NOMO-1 treated with dmso at 0.1 percent for 144 hours (cell line): ENCODE results near the gene NUMBL.
"Not testable (repeated sequence)": the region's sequence is repeated elsewhere in the genome, so short reads cannot be mapped to it uniquely, and the experiment has no call there.

Experiments used
- DNase-seq: peaks from one replicate; lab custom pipeline; 2025; ENCODE audit not compliant: unreplicated experiment; lab: John Stamatoyannopoulos, UW

NUMBL gene

GRCh38 chr19:40632311-40633036, 58.0 kb downstream of the NUMBL start:
- DNase-seq: no peak

- no peak for DNase-seq
Observed at GRCh38 chr19:40630571-40631160, 59.8 kb downstream of the NUMBL start.

- DNase-seq: no peak
Observed at GRCh38 chr19:40629346-40629745, 61.1 kb downstream of the NUMBL start.

- no peak for DNase-seq
Observed at GRCh38 chr19:40627486-40628279, 62.8 kb downstream of the NUMBL start.

- no peak for DNase-seq
Observed at GRCh38 chr19:40626918-40627317, 63.5 kb downstream of the NUMBL start.

- DNase-seq: no peak
Observed at GRCh38 chr19:40625406-40626120, 64.9 kb downstream of the NUMBL start.

GRCh38 chr19:40624369-40625153, 65.9 kb downstream of the NUMBL start:
- not testable (repeated sequence) for DNase-seq

GRCh38 chr19:40623403-40624251, 66.8 kb downstream of the NUMBL start:
- DNase-seq: no peak

- no peak for DNase-seq
Observed at GRCh38 chr19:40622773-40623075, 67.7 kb downstream of the NUMBL start.

- no peak for DNase-seq
Observed at GRCh38 chr19:40621966-40622772, 68.3 kb downstream of the NUMBL start.

- DNase-seq: no peak
Observed at GRCh38 chr19:40621283-40621682, 69.2 kb downstream of the NUMBL start.

GRCh38 chr19:40620161-40620485, 70.3 kb downstream of the NUMBL start:
- DNase-seq: no peak

- no peak for DNase-seq
Observed at GRCh38 chr19:40619333-40620160, 70.9 kb downstream of the NUMBL start.

GRCh38 chr19:40617961-40618360, 72.5 kb downstream of the NUMBL start:
- no peak for DNase-seq

GRCh38 chr19:40616941-40617340, 73.5 kb downstream of the NUMBL start:
- DNase-seq: no peak

GRCh38 chr19:40616178-40616577, 74.3 kb downstream of the NUMBL start:
- no peak for DNase-seq
